GM19328 (cell line): ENCODE measurements around the gene TLR8.
"Not testable (repeated sequence)": the region's sequence is repeated elsewhere in the genome, so short reads cannot be mapped to it uniquely, and the experiment has no call there.

Experiments used
- ATAC-seq: cut with Tn5 transposase; IDR thresholded peaks from one replicate; pipeline ENCODE4 v1.9.1; 2021; ENCODE audit warnings: mild to moderate bottlenecking, moderate library complexity; ENCODE audit not compliant: unreplicated experiment

TLR8 gene

DNA sequence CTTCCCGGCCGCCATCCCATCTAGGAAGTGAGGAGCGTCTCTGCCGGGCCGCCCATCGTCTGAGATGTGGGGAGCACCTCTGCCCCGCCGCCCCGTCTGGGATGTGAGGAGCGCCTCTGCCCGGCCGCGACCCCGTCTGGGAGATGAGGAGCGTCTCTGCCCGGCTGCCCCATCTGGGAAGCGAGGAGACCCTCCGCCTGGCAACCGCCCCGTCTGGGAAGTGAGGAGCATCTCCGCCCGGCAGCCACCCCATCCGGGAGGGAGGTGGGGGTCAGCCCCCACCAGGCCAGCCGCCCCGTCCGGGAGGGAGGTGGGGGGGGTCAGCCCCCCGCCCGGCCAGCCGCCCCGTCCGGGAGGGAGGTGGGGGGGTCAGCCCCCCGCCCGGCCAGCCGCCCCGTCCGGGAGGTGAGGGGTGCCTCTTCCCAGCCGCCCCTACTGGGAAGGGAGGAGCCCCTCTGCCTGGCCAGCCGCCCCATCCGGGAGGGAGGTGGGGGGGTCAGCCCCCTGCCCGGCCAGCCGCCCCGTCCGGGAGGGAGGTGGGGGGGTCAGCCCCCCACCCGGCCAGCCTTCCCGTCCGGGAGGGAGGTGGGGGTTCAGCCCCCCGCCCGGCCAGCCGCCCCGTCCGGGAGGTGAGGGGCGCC lies 56.9 kb downstream of the TLR8 start:
- not testable (repeated sequence) for ATAC-seq

DNA sequence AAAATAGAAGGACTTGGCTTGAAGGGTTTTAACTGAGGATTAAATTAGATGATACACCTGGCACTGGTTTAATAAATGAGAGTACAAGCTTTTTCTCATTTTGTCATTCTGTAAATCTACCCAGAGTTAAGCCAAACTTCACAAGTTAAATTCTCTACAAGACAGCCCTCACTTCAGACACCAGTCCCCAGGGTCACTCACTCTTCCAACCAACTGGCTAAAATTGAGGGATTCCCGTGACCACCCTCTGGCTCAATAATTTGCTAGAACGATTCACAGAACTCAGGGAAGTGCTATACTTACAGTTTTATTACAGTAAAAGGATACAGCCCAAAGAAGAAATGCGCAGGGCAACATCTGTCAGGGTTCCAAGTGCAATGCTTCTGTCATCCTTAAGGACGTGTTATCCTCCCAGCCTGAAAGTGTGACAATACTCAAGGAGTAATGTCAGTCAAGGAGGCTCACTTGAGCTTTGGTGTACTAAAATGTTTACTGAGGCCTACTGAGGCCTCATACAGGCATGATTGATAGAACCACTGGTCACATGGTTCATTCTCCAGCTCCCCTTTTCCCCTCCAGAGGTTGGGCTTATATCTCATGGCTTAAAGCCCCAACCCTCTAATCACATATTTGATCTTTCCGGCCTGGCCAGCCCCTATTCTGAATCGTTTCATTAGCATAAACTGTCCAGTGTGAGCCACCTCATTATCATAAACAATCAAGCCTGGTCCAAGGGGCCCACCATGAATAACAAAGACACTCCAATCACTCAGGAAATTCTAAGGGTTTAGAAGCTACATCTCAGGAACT lies 58.9 kb downstream of the TLR8 start:
- ATAC-seq, result no peak

DNA sequence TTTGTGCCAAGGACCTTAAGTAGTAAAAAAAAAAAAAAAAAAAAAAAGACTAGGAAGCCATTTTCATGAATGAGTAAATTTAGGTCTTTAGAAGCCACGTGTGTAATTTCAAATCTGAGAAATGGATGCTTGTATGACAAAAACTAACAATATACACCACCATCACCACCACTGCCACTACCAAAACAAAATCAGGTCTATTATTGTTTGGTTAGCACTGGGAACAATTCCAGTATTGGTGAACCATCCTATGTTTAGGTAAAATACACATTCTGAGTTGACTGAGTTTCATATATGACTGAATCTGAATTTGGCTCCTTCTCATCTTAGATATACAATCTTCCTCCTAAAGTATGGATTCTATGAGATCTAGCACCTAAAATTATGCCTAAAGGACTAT lies 59.7 kb downstream of the TLR8 start:
- ATAC-seq, result no peak

DNA sequence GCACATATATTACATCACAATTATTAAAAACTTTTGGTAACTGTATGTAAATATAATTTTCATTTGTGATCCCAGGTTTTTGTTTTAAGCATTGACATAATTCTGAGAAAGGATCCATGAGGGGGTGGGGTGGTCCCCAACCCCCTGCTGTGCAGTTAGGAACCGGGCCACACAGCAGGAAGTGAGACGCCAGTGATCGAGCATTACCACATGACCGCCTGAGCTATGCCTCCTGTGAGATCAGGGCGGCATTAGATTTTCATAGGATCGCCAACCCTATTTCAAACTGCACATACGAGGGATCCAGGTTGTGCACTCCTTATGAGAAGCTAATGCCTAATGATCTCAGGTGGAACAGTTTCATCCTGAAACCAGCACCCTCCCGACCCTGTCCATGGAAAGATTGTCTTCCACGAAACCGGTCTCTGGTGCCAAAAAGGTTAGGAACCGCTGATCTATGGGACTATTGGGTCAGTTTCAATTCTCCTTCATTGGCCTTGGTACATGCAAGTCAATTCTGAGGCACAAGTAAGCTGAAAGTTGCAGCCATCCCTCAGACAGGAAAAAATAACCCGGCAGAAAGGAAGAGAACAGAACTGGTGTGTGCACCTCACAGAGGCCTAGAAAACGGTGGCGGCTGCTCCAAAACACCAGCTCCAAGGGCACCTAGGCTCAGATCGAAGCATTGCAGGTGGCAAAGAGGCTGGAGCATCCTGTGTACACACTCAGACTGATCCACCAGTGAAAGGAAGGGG lies 61.5 kb downstream of the TLR8 start:
- no peak for ATAC-seq

DNA sequence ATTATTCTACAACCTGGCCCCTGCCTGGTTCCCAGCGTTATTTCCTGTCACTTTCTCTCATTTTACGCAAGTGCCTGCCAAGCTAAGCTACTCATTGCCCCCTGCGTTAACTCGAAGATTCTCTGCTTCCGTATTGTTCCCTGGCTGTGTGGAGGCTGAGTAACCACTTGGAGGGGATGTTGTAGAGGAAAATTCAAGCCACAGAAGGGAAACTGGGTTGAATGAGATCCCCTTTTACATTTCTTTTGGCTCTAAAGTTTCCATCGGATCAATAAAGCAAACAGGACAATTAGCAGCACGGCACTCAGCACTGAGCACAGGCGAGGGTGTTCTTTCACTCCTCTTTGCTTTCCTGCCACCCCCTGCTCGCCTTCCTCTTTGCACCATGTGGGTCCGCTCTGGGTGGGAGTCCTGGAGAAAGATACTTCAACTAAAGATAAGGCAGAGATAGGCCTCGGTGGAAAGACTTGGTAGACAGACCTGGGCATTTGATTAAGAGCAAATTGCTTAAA lies 64.3 kb downstream of the TLR8 start:
- no peak for ATAC-seq

DNA sequence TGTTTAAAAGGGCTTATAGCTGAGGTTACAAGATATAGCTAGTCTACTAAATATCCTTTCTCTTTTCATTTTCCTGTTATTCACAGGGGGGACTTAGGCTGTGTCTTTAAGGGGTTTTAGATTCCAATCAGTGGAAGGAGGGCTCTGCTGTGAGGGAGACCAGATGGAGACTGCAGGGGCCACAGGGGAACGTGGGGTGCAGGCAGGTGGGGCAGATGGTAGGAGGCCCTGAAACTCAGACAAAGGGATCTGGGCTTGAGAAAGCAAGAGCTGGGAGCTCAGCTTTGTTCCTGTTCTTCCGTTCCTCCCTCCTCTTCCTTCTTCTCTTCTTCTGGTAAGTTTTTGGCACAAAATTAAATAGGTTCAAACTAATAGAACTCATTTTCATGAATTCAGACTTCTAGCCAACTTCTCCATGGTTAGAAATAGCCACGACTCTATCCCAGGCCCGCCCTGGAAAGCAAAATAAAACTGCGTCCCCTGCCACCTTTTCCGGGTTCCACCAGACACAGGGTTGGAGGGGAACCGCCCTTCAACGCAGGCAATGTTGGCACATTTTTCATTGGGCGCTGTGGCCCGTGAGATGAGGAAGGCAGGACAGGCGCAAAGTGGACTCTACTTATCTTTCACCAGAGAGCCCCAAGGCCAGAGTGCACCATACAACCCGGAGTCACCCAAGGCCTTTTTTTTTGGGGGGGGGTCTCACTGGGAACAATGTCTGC lies 65.0 kb downstream of the TLR8 start:
- ATAC-seq, result no peak

DNA sequence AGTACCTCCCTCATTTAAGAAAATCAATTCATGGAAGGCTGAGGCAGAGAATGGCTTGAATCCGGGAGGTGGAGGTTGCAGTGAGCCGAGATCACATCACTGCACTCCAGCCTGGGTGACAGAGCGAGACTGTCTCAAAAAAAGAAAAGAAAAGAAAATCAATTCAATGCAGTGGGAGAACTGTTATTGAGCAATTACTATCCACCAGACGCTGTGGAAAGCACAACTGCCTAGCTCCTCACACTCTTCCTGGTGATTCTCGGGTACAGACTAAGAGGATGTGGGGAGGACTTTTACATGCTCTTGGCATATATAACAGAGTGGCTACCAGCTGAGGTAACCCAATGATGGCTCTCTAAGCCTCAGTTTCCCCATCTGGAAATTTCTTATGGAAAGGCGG lies 65.8 kb downstream of the TLR8 start:
- no peak for ATAC-seq
